TTC549 (cell line): ENCODE results near the gene IL2RA.
A peak's percentile ranks its signal among the peaks of the same experiment; 100 is the strongest.
"Not testable (repeated sequence)": the region's sequence is repeated elsewhere in the genome, so short reads cannot be mapped to it uniquely, and the experiment has no call there.

Experiments used
- FAIRE-seq: peaks from 2 replicates; lab custom pipeline; 2012; peaks lifted over from hg19 to GRCh38; lab: Jason Lieb, UNC

Gene IL2RA

DNA sequence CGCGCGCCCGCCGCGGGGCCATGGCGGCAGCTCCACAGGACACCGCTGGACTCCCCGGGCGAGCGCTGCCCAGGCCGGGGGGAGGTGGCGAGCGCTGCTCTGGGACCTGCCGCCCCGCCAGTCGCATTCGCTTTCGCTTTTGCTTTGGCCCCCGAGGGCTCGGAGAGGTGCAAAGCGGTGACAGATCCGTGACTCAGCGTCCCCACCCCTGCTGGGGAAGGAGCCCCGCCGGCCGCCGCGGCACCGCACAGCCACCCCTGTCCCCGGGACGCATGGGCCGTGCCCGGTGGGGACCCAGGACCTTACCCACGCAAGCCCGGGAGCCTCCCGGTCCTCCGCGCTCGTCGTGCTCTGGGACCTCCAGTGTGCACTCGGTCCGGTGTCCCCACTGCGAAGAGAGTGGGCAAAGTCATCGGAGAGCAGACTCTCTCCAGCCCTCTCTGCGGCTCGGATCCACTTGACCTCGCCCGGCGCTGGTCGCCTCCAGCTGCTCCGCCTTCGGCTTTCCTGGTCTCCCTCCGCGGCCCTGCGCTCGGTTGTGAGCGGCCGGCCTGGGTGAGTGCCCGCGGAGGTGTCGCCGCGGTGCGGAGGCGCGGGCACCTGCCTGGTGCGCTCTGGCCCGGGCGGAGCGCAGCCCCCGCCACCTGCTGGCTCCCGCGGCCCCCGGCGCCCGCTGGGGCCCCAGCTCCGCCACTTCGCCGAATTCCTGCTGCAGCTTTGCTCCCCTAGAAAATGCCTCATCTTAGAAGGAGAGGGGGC is 84.5 kb downstream of the IL2RA start, which contains the start of gene IL15RA:
Gene IL15RA (minus strand): TSS at position 73 of the 759 bp plus-strand sequence. CDS start 51 bp downstream, at position 22.
- no peak for FAIRE-seq

DNA sequence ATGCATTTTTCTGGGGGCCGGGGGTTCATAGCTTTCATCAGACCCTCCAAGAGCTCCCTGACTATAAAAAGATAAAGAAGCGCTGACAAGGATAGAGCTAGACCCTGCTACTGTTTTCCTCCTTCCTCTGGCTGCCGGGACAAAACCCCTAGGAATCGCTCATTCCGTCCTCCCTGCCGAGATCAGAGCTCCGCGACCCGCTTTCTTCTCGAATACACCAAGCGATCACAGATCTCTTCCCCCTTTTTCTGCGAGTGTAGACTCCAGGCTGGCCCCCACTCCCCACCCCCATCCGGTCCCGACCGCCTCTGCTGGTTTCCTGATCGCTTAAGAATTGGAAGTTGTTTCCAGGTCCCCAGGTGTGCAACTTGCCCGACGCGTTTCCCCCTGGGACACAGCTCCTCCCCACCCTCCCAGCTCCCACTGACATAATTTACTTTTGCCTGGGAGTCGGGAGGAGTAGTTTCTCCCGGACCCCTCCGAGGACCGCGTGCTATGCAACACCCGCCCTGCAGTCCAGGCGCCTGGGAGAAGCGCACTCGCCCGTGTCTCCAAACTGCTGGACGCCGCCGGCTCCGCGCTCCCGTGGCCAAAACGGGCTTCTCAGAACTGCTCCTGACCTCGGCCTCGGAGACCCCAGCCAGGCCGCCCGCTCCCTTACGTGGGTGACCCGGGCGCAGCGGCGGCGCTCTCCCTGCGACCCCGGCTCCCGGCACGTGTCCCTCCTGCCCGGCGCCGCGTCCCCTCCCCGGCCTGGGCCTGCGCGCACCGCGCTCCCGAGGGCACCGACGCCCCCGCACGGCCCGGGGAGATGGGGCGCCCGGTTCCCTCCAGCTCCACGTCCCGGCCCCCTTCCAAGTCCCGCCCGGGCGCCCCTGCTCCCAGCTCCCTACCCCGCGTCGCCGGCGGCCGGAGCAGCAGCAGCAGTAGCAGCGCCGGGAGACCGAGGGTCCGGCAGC is 85.4 kb downstream of the IL2RA start:
- no peak for FAIRE-seq

DNA sequence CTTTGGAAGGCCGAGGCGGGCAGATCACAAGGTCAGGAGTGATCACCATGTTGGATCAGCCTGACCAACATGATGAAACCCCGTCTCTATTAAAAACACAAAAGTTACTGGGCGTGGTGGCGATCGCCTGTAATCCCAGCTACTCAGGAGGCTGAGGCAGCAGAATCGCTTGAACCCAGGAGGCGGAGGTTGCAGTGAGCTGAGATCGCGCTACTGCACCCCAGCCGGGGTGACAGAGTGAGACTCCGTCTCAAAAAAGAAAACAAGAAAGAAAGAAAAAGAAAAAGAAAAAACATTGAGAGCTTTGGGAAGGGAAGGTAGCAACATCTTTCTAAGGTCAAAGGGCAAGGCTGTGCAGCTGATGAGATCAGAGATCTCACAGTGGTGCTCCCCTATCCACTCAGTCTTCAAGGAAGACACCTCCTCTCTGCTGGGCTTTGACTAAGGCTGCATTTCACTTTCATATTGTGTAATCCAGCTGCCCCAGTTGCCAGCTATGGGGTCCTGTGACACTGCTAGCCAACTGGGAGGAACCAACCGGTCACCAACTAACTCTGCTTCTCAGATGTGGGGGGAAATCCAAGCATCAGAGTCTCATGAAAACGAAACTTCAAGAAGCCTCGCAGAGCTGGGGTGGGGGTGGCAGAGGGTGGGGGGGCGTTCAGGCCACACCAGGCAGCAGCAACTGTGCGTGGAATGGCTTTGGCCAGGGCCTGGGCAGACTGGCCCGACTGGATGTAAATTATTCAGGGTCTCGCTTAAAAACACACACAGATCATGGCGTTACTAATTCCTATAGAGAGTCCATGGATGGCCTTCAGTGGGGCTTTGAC is 86.3 kb downstream of the IL2RA start:
- FAIRE-seq = no peak

DNA sequence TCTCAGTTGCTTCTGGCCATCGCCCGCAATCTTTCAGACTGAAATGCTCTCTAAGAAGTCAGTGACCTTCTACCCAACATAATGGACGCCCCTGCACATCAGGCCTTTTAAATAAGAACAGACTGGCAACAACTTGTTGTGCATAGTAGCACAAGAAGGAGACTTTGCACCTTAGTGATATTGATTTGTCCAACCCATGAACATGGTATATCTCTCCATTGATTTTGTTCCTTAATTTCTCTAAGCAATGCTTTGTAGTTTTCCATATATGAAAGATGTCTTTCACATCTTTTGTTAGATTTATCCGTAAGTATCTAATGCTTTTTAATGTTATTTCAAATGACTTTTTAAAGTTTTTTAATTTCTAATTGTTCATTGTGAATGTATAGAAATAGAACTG is 89.1 kb downstream of the IL2RA start:
- FAIRE-seq = no peak

DNA sequence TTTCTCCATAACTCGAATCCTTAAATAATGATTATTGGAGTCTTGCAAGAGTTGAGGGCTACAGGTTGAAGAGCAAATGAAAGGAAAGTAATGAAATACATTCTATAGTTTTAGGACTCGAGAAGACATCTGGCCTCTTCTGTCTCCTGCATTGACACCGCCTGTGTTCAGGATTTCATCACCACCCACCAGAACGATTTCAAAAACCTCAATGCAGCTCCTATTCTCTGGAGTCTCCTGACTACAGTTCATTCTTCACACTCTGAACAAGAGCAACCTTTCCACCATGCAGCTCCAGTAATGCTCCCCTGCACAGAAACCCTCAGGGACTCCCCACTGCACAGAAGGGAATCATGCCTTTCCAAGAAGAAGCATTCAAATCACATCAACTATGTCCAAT is 90.3 kb downstream of the IL2RA start:
- no peak for FAIRE-seq

DNA sequence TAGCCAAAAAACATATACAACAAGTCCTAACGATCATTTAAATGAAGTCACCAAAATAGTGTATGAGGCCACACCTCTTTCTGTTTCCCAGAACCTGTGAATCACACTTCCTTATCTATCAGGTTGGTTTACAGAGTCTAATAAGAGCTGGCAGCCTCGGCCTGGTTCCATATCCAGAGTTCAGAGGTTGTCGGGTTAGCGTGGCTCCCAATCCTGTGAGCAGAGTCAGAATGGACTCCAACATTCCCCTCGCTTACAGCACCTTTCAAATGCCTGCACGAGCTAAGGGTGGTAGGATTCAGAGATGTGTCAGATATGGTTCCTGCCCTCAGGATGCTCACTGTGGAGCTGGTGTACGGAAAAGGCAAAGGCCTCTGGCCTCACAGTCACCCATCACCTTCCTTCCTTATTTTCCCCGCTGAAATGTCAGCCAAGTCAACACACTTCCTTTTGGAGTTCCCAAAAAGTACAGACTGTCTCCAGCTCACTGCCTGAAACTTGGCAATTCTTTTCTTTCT is 90.8 kb downstream of the IL2RA start:
- FAIRE-seq = no peak

DNA sequence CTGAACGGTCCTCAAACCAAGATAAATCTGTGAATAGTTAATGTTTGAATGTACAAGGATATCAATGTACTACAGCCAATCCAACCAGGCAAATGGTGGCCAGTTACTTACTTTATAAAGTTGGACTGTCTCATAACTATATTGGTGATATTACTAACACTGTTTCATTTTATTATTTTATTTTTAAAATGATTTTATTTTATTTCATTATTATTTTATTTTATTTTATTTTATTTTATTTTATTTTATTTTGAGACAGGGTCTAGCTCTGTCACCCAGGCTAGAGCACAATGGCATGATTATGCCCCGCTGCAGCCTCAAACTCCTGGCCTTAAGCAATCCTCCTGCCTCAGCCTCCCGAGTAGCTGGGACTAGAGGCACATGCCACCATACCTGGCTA is 91.6 kb downstream of the IL2RA start:
- FAIRE-seq = no peak

DNA sequence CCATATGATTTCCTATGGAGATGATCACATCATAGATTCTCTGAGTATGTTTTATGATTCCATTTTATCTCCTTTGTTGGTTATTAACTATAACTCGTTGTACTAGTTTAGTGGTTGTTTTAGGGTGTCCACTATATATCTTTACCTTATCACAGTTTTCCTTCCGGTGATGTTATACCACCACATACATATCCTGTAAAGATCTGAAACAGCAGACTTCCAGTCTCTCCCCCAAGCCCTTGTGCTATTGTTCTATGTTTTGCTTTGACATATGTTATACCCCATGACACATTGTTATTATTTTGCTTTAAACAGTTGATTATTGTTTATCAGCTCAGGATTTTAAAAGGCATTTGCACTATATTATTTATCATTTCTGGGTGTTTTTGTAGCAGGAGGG is 92.1 kb downstream of the IL2RA start:
- no peak for FAIRE-seq

DNA sequence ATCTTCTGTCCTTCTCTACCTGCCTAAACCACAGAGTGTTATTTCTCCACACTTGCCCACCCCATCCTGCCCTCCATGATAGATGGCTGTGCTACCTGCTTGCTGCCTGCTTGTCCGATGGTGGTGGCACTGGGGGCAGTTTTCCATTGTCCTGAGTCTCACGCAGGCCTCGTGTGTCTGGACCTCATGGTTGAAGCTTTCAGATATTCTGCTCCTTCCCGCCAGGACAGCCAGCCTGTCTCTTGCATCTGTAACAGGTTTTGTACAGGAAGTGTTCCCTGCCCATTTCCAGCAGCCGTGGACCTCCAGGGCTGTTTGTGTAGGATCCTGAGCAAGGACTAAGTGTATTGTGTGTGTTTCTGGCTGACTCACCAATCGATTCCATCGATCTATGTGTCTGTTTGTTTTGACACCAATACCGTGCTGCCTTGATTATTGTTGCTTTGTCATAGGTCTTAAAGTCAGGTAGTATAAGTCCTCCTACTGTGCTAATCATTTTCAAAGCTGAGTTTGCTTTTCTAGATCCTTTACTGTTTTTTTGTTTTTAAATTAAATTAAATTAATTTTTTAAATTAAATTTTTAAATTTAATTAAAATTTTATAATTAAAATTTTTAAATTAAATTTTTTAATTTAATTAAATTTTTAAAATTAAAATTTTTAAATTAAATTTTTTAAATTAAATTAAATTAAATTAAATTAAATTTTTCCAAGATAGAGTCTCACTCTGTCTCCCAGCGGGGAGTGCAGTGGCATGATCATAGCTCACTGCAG is 93.3 kb downstream of the IL2RA start:
- FAIRE-seq = peak; percentile 62

DNA sequence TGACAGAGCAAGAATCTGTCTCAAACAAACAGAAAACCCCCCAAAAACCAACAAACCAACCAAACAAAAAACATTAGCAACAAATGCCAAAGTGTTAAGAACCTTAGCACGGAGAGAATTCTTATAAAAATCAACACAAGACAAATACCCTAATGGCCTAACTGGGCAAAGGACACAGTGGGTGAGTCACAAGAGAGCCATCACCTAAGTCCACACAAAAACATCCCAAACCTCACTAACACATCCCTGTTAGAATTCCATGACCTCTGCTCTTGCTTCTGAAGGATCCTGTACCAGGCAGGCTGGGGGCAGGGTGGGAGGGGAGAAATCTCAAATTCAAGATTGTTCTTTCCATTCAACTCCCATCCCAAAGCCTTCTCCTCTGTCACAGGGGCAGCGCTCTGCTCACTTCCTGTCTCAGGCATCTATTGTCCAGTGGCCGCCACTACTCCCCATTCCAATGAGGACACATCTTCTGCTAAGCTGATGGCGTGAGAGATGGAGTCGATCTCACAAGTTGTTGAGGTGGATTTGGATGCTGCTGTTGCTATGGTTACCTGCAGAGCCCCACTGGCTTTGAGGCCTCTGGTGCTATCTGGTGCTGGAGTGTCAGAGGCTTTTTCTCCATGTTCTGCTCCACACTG is 94.0 kb downstream of the IL2RA start:
- no peak for FAIRE-seq

DNA sequence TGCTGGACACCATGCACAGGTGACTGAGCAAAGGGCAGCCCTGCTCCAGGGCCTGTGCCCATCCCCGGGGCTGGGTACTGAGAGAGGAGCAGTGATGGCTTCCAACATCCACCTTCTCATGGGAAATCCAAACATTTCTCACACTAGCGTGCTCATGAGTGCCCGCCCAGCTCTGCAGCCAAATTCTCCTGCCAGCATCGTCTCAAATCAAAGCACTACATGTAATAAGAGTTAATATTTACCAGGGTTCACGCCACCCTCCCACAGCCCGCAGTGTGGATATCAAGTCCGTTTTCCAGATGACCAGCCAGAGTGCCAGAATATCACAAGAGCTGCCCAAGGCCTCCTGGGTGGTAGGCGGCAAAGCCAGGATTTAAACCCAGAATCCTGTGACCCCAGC is 96.9 kb downstream of the IL2RA start:
- no peak for FAIRE-seq

DNA sequence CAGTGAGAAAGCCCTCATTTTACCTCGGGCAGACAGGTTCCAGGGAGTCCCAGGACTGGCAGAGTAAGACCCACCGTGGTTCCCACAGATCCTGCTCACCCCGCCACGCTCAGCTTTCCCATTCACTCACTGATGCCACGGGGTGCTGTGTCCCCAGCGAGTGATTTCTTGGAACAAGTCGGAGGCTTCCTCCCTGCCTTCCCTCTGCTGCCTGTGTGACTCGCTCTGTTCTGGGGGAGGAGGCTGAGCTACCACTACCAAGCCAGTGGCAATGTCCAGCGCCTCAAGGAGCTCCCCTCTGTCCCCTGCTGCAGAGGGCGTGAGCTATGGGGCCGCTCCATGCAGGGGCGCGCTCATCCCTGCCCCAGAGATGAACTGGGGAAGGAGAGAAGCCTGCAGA is 97.4 kb downstream of the IL2RA start:
- FAIRE-seq = no peak

DNA sequence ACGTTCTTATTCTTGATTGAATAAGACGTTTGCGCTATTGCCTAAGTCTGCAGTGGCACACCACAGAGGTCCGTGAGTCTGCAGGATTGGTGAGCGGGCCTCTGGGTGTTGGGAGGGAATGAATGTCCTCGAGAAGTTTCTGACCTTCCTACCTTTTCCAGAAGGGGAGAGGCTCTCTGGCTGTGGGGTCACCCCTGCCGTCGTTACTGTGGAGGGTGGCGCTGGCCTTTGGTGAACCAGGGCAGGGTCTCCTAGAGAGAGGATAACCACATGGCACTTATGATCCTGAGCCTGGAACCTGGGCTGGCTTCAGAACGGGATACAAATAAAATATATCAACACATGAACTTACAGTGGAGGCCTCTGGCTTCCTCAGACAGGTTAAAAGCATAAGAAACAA is 98.6 kb downstream of the IL2RA start:
- no peak for FAIRE-seq

DNA sequence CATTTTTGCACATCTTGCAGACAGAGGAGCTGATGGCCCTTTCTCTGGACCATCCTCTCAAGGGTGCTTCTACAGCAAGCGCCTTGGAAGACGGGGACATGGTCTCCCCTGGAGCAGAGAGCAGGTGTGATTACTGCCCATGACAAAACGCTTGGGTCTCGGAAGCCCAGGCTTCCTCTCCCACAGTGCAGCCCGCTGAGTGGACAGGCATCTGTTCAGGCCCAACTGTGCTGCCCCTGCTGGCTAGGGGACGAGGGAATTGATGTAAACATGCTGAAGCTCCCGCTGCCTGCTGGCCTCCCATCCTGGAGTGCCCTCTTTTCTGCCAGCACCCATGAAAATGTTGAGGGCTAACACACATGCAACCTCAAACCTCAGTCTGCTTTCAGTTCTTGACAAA is 99.1 kb downstream of the IL2RA start:
- no peak for FAIRE-seq

DNA sequence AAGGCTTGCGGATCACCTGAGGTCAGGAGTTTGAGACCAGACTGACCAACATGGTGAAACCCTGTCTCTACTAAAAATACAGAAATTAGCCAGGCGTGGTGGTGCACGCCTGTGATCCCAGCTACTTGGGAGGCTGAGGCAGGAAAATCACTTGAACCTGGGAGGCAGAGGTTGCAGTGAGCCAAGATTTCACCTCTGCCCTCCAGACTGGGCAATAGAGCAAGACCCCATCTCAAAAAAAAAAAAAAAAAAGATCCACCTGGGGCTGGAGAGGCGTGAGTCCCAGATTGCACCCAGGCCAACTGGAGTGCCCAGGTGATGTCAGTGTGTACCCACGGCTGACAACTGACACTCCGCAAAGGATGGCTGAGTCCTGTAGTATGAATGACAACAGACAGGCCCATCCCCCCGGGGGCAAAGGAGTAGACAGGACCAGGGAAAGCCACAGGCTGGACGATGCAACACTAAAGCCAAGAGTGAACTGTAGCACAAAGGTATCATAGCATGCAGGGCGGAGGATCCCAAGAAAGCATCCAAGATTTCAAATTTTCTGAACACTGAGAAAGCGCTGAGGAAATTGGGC is 99.7 kb downstream of the IL2RA start:
- FAIRE-seq = not testable (repeated sequence)

DNA sequence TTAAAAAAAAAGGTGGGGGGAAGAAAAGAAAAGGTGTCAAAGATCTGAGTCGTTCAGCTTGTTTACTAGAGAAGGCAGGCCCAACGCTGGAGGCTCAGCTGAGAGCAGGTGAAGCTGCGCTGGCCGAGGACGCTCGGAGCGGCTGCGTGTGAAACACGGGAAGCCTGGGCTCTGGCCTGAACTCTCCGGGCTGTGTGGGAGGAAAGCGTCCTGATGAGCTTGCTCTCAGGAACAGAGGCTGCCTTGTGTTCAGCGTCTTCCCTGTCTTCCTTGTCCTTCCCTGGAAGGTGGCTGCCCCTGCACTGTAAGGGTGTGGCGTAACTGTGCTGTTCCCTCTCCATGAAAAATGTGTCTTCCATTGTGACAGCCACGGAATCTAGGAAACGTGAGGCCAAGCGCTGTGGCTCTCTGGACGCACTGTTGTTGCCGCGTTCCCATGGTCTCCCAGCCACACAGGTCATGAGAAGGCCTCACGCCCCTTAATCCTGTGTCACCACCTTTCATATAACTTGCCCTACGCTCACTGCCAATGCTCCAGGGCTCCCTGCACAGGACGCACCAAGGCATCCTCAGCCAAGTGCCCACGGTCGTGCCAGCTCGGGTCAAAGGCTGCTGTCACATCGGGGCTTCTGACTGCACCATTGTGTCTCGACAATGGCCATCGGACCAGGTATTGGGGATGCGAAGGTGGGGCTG is 100.6 kb downstream of the IL2RA start:
- FAIRE-seq = no peak

DNA sequence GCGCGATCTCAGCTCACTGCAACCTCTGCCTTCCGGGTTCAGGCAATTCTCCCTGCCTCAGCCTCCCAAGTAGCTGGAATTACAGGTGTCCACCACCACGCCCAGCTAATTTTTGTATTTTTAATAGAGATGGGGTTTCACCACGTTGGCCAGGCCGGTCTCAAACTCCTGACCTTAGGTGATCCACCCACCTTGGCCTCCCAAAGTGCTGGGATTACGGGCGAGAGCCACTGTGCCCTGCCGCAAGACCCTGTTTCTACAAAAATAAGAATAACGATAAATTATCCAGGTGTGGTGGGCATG is 101.2 kb downstream of the IL2RA start:
- FAIRE-seq = not testable (repeated sequence)
